Activated CD4-positive, CD25-positive, alpha-beta regulatory T cell treated with anti-CD3 and anti-CD28 coated beads, Interleukin-2, amount 50 U/mL, for 72 hours (primary cell): Measurements from ENCODE around the gene TMEM41B.
"Not testable (repeated sequence)": the region's sequence is repeated elsewhere in the genome, so short reads cannot be mapped to it uniquely, and the experiment has no call there.

Experiments used
- DNase-seq: peaks from one replicate; pipeline ENCODE4 v3.0.0; 2021

Gene TMEM41B

GRCh38 chr11:9304178-9304577 is 10.2 kb downstream of the TMEM41B start:
- DNase-seq, result no peak

- no peak for DNase-seq
Observed at GRCh38 chr11:9302448-9302847, 11.9 kb downstream of the TMEM41B start.

GRCh38 chr11:9301720-9302119 is 12.7 kb downstream of the TMEM41B start:
- DNase-seq, result no peak

- no peak for DNase-seq
Observed at GRCh38 chr11:9293646-9294045, 20.7 kb downstream of the TMEM41B start.

GRCh38 chr11:9285850-9286587 is 28.4 kb downstream of the TMEM41B start:
- no peak for DNase-seq

GRCh38 chr11:9280655-9281301 is 33.6 kb downstream of the TMEM41B start:
- no peak for DNase-seq

GRCh38 chr11:9277176-9277575 is 37.2 kb downstream of the TMEM41B start:
- DNase-seq, result no peak

- DNase-seq, result no peak
Observed at GRCh38 chr11:9276571-9276970, 37.8 kb downstream of the TMEM41B start.

GRCh38 chr11:9274499-9275258 is 39.7 kb downstream of the TMEM41B start:
- DNase-seq, result no peak

- no peak for DNase-seq
Observed at GRCh38 chr11:9273376-9274336, 40.7 kb downstream of the TMEM41B start.

- no peak for DNase-seq
Observed at GRCh38 chr11:9269492-9270013, 44.8 kb downstream of the TMEM41B start.

- DNase-seq, result no peak
Observed at GRCh38 chr11:9267680-9268079, 46.7 kb downstream of the TMEM41B start.

- DNase-seq, result no peak
Observed at GRCh38 chr11:9266926-9267325, 47.5 kb downstream of the TMEM41B start.

GRCh38 chr11:9266132-9266736 is 48.2 kb downstream of the TMEM41B start:
- DNase-seq, result no peak

GRCh38 chr11:9265211-9266131 is 48.9 kb downstream of the TMEM41B start, which contains the start of gene DENND5A:
Gene DENND5A, minus strand, starts transcription at chr11:9265350. Its CDS starts 281 bp downstream, at chr11:9265069.
- no peak for DNase-seq

GRCh38 chr11:9264316-9265210 is 49.8 kb downstream of the TMEM41B start:
- DNase-seq, result peak; percentile 54

GRCh38 chr11:9263840-9264315 is 50.5 kb downstream of the TMEM41B start:
- DNase-seq, result no peak

- not testable (repeated sequence) for DNase-seq
Observed at GRCh38 chr11:9260838-9261146, 53.6 kb downstream of the TMEM41B start.

- DNase-seq, result no peak
Observed at GRCh38 chr11:9259981-9260837, 54.2 kb downstream of the TMEM41B start.
